Putamen (tissue), 1 donor: Measurements from ENCODE around the gene CHCHD3.

ENCODE experiments used
- DNase-seq: peaks from one replicate; pipeline ENCODE4 v3.0.0-alpha.2; 2016; ENCODE audit warnings: low spot score

CHCHD3 gene

DNA sequence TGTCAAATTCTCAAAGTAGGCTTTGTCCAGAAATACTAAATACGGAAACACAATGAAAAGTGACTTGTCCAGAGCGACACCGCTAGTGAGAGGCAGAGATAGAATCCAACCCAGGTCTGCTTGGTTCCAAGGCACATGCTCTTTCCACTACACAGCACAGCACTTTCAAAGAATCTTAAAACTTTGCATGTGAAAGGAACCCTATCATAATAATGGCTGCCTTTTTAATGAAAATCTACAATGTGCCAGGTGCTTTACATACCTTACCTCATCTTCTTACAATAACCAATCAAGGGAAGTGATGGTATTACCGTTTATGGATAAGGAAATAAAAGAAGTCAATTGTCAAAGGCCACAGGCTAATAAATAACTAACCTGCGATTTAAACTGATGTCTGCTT lies 2.6 kb downstream of the CHCHD3 start:
- DNase-seq, result no peak

DNA sequence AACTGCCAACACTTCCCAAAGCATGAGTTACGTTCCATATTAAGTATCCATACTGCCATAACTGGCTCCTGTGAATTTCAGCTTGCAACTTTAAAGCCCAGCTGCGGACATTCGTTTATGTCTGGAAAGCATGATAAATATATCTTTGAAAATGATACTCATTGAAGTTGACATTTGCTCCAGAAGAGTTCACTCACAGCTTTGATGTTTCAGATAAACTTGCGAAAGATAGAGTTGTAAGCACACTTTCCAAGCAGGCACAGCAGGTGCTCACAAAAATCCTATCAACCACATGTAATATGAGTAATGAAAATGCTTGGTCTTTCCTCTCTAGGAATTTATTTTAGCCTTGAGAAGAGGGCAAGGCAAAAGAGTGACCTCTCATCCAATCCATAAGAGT lies 4.5 kb downstream of the CHCHD3 start:
- DNase-seq, result no peak

DNA sequence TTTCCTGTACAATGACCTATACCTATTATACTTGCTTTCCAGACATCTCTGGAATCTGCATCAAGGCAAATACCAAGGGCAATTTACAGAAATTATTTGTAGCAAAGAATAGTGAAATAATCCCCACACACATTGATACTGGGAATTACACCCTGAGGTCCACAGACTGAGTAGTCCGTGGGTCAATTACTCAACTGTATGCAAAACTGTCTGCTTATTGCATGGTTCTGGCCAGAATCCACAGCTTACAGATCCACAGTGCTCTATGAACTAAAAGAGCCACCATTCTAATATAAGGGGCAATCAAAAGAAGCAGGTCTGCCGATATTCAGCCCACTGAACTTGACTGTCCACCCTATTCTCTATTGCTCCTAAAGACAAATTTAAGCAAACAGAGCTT lies 5.7 kb downstream of the CHCHD3 start:
- DNase-seq, result no peak

DNA sequence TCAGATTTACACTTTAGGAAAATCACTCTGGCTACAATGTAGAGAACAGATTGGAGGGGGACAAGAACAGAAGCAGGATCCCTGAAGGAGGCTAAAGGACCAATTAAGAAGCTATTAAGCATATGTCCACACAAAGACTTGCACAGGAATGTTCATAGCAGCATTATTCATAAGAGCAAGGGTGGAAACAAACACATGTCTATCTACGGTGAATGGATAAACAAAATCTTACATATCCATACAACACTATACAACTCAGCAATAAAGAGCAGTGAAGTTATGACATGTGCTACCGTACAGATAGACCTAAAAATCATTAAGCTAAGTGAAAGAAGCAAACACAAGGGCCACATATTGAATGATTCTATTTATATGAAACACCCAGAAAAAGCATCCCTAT lies 10.4 kb downstream of the CHCHD3 start:
- no peak for DNase-seq

DNA sequence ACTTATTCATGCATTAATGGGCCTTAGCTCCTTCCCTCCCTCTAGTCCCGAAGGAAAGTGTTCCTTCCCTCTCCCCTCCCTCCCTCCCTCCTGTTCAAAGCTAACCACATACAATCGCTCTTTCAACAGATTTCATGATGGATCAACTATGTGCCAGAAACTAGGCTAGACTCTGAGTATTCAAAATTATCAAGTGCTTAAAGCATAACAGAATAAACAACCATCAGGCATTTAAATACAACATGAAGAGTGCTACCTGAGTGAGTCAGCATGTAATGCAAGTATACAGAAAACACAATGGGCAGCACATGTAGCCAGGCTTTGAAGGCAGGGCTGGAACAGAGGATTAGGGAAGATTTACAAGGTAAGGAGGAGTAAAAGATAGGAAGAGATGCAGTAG lies 11.3 kb downstream of the CHCHD3 start:
- DNase-seq, result no peak

DNA sequence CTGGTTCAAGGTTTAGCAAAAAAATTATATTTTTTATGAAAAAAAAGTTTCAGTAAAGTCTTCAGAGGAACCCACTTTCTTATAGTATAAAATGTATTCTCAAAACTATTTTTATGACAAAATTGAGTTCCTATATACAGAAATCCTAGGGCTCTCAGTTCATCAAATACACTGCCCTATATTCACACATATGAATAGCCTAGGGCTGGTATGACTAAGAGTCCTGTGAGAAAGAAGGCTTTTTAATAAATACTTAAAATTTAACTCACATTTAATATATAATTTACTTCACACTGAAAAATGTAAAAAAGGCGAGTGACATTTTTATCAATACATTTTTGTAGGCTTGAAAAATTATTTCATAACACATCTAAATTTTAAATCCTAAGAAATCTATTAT lies 16.6 kb downstream of the CHCHD3 start:
- DNase-seq, result no peak

DNA sequence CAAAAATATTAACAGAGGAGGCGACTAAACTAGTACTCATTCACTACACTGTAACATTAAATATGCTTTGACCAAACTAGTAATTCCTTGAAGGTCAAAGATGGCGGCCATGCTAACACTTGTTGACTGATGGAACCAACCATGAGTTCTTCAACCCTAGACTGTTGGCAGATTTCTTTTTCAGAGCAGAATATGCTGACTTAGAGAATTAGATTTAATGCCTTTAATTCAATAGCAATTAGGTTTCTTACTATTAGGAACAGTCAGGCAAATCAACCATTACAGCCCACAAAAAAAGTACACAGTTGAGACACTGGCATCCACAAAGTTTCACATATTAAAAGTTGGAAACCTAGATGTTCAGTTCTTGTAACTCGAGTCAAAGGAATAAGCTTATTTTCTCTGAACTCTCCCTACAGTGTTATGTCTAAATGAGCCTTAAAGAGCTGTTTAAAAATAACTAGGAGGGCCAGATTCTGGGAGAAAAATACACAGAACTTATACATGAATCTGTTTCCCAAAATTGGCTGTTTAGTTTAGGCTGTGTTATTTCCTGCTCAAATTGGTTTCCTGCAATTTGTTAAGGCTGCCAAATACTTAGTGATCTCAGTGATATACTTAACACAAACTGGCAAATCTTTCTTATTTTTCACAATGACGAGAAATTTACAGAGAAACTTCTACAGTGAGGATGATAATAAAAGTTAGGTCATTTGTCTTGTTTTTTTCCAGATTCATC lies 17.6 kb downstream of the CHCHD3 start:
- no peak for DNase-seq

DNA sequence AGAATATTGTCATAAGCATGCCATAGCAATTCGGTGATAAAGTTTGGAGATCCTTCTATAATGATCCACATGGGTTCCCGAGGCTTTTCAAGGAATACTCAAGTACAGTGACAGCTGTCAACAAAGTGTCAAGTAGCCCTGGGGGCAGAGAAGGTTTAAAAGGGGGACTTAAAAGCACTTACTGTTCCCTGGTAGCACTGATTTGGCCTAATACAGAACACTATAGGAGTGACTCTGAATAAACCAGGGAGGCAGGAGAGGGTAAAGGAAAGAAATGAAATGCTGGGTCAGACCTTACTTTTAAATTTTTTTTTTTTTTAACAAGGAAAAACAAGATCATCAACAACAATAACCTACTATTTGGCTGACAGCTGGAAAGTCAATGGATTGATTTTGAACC lies 20.1 kb downstream of the CHCHD3 start:
- DNase-seq, result no peak

DNA sequence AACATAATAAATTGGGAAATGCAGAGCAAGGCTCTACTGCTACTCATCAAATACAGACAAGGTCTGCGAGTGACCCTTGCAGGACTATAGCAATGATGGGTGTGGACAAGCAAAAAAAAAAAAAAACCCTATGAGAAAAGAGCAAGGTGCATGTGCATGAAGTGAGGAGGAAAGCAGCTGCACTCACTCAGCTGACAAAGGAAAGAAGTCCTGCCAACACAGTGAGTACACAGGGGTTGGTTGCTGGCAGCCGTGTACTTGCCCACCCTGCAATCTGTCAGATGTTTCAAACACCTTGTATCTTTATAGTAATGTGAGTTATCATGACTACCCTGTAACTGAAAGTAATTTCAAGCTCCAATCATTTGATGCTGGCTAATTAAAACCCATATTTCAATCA lies 20.5 kb downstream of the CHCHD3 start:
- DNase-seq, result no peak

DNA sequence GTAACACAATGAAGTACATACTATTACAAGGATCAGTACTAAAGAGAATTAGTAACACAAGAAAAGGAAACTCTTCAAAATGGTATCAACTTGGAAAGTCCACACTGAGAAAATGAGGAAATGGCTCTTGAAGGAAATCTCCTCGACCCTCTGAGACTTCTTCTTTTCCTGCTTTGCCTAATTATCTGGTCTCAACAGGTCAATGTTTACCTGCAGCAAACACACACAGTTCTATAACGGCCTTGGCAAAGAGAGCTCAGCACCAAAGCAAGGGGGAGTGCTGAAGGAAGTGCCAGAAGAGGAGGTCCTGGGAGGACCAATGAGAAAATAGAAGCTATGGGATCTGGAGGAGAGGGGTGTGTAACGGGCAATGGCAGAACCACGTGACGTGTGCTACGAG lies 21.9 kb downstream of the CHCHD3 start:
- no peak for DNase-seq

DNA sequence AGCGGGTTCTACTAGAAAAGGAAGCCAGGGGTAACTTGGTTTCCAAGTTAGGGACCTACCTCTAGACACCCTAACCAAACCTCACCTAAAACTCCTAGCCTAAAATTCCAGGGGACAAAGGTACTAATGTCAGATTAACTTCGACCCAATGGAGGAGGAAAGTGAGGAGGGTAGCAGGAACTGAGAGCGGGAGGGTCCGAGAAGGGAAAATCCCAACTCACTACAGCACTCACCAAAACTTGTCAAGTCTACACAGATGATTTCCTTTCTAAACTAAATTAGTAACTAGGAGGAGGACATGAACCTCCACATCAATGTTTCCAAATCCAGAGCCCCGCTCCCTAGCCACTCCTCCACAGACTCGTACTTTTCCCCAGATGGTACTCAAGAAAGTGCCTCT lies 22.6 kb downstream of the CHCHD3 start:
- no peak for DNase-seq

DNA sequence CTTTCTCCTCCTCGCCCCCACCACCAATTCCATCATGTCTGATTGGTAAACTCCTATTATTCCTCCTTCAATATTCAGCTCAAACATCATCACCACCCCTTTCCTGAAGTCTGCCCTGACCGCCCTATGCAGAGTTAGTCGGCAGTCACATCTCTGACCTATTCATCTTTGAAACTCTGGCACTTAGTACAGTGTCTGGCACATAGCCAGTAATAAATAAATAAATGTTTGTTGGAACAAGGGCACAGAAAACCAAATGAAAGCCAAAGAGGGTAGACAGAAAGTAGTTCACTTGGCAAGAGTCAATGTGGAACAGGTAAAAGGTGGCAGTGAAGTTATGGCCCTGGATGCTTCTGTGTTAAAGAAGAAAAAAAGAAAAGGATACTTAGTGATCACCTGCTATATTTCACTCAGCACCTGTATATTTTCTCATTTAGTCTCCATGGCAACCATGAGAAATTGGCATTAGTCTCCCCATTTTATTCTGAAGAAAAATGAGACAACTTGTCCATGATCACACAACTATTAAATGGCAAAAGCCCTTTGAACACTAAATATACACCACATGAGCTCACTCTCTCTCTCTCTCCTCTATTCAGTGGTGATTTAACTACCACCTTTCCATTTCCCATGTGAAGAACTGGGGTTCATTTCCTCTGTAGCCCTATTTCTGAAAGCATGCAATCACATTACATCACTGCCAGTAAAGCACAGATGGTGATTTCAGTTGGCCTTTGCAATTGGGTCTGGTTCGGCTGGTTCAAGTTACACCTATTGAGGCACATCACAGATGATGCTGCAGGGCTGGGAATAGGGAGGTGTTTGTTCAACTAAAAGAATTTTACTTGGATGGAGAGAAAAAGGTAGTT lies 25.3 kb downstream of the CHCHD3 start:
- no peak for DNase-seq

DNA sequence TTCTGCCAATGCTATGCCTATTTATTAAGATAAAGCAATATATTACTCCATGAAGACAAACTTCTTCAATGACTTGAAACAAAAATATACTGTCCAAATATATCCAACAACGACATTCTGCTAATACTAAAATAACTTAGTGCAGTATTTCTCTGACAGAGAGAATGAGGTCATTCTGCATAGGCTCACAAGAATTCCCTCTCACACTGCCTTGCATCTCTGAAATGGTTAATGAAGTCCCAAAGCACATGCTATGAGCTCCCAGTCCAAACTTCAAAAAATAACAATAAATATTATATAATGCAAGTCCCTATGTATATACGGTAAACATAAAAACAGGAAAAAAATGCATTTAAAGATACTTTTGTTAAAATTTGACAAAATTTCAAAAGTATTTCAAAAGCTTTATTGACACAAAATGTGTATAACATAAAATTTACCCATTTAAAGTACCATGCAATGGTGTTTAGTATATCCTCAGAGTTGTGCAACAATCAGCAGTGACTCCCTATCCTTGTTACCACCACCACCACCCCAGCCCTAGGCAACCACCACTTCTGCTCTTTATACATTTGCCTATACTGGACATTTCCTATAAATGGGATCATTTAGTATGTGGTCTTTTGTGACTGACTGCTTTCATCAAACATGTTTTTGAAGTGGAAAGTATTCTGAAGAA lies 27.6 kb downstream of the CHCHD3 start:
- no peak for DNase-seq

DNA sequence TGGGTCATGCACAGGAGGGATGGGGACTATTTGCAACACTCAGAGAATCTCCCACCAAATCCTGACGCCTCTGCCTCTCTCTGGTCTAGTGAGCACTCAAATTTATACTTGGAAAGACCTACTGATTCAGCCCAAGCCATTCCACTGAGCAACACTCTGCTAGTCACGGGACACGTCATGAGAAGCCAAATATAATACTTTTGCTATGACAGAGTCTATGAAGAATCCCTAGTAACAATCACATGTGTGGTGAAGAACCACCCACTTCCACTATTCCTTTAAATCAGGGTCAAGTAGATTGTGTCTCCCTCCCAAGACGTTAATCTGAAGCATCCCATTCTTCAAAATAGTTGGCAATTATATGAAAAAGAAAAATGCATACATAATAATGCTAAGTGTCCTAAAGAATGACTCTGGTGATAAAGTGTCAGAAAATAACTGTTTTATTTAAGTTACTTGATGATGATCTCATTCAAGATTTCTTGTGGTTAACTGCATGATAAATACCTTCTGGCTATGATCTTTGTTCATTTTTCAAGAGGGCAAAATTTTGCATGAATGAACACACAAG lies 28.5 kb downstream of the CHCHD3 start:
- DNase-seq, result no peak

DNA sequence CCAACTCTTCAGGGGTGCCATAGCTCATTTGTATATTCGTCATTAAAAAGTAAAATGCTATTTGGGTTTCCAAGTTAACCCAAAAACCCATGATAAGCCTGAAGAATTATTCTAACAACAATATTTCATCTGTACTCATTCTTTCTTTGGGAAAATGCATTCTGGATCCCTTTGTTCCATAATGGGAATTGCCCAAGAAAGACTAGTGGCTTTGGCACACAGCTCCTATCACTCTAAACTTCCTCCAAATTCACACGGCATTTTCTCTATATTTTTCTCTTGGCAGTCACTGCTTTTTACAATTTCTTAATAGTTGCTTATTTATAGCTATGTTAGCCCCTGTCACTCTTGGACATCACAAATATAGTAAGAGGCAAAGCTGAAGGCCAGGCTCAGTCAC lies 29.1 kb downstream of the CHCHD3 start:
- DNase-seq, result no peak

DNA sequence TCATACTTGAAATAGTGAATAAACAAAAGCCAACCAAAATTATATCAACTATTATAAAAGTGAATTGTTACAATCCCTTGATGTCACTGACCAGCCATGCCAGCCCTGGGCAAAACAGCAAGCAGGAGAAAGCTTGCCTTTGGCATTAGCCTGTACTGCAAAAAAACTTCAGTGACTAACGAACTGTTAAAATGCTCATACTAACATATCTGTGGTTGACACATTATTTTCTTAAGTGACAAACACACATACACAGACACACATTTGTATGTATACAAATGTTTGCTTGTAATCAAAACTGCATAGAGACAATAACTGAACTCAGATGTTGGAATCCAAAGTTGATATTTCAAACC lies 29.5 kb downstream of the CHCHD3 start:
- DNase-seq, result no peak

DNA sequence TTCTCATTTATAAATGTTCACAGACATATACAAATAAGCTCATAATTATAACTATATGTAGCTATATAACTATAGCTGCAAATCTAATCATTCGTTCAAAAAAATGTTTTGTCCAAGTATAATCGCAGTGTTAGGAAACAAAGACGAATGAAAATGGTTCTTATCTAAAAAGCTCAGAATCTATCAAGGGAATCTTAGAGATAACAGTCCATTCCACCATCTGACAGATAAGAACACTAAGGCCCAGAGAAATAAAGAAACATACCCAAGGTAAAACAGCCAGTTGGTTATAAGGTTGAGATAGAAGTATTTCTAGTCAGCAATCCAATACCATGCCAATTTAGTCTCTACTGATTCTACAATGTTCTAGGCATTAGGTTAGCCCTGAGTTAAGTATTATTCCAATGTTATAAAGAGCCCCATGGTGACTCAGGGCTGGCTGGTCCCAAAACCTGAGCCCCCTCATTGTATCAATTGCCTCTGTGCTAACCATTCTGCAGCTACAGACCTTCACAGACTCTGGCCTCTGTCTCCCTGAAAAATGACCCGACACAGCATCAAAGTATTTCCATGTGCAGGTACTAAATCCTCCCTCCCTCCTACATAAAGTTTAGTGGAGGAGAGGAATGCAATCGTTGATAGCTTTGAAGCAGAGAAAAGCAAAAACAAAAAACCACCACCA lies 30.0 kb downstream of the CHCHD3 start:
- no peak for DNase-seq

DNA sequence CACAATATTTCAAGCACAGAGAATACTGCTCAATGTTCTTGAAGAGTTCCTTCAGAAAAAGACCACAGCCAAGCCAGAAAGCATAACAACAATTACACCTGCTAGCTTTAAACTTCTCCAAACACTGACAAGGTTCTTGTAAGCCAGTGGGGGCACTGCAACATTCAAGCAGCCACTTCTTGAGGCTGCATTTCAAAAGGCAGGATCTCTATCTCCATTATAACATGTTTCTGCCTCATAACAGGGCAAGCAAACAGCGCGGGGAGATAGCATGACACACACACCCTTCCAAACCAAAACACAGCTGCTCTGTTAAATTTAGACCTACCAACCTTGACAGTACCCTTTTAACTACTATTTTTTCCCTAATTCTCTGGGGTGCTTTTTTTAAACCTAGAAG lies 30.8 kb downstream of the CHCHD3 start:
- DNase-seq, result no peak

DNA sequence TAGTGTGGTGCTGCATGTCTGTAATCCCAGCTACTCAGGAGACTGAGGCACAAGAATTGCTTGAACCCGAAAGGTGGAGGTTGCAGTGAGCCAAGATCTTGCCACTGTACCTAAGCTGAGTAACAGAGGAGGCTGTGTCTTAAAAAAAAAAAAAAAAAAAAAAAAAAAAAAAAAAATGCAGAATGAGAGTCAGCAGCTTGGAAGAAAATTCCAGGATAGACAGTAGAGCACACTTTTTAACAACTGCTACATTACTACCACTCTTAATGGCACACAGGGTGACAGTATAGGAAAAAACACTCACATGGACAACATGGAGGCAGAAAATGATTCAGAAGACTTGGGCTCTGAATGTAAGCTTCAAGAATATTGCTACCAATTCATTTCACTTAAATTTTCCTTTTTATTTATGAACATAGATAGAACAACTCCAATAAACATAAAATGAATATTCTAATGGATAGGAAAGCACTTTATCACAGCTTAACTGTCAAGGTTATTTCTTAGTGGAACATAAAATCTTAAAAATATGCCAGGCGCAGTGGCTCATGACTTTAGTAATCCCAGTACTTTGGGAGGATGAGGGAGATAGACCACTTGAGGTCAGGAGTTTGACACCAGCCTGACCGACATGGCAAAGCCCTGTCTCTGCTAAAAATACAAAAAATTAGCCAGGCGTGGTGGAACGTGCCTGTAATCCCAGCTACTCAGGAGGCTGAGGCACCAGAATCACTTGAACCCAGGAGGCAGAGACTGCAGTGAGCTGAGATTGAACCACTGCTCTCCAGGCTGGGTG lies 31.5 kb downstream of the CHCHD3 start:
- DNase-seq, result no peak

DNA sequence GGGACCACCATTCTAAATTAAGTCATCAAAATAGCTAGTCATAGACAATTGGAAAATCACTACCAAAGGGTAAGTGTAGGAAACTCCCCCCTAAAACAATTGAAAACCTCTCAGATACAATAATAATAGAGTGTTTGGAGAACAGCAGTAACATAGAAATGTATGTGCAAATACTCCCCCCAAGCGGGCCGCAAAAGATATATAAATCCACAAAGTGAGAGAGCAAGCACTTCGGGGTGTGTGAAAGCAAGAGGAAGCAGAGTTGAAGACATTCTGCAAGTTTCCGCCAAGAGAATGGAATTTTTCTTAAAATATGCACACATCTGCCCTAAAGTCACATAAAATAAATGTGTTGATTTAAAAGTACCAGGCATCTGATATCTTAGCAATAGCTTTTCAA lies 33.3 kb downstream of the CHCHD3 start:
- no peak for DNase-seq

DNA sequence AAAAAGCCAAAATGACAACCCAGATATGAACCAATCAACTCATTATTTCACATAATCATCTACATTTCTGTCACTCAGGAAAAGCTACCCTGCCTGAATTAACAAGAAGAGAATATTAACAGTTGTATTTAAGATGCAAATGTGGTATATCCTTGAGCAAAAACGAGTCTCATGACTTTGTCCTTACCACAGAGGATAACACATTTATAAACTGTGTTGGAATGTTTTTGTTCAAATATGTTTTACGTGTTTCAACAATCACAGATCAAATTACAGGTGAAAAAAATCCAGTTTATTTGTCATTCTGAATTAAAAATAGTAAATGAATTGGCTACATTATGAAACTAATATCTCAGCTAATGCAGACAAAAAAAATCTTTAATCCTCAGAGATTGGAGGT lies 34.6 kb downstream of the CHCHD3 start:
- DNase-seq, result no peak
